Anterior cingulate cortex (tissue), 58 donors: ENCODE data around the gene FAM234A.
A peak's percentile ranks its signal among the peaks of the same experiment; 100 is the strongest.

ENCODE experiments used
- DNase-seq, 58 donors: peaks; one replicate each; lab custom pipeline; 2025; lab: John Stamatoyannopoulos, UW

FAM234A gene

DNA sequence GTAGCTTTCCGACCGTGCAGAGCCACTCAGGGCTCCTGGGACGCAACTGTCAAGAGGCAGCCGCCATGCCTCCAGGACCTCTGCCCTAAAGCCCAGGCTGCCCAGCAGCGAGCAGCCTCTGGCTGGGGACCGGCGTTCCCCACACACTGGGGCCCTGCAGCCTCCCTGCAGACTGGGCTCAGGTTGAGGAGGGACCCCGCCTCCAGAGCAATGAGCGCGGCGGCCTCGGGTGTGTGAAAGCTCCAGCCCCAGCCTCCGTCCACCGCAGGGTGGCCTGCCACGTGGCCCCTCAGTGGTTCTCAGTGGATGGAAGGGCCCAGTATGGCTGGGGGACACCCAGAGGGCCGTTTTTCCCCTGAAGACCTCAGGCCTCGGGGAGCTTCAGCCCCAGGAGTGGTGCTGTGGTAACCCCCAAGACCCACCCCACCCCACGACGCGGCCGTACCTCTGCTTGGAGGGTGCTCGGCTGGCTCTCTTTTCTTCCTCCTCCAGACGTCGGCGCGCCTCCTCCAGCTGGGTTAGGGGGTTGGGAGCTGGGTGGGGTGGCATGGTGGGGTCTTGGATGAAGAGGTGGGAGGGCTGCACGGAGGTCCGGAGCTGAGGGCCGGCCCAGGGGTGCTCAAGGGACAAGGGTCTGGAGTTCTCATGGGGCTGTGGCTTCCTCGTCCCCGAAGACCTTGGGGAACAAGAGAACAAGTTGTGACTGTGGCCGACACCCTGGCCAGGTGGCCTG is 58.6 kb downstream of the FAM234A start:
- DNase-seq, result no peak

DNA sequence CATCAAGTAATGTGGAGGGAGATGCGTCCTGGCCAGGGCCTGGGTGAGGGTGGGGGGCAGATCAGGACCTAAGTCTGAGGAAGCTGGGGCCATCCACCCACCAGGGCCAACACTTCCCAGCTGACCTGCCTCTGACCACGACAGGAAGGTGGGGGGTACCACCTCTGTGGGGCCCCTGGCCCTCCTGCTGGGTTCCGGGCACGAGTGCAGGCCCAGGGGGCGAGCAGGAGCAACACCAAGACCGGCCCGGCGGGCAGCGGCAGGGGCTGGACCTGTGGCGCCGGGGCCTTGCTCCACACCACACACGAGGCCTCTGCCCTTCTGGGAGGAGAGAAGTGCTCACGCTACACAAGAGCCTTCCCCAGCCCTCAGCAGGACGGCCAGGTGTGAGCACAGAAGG is 61.7 kb downstream of the FAM234A start:
- no peak for DNase-seq

GRCh38 chr16:296806-297510 is 62.3 kb downstream of the FAM234A start:
- no peak for DNase-seq

DNA sequence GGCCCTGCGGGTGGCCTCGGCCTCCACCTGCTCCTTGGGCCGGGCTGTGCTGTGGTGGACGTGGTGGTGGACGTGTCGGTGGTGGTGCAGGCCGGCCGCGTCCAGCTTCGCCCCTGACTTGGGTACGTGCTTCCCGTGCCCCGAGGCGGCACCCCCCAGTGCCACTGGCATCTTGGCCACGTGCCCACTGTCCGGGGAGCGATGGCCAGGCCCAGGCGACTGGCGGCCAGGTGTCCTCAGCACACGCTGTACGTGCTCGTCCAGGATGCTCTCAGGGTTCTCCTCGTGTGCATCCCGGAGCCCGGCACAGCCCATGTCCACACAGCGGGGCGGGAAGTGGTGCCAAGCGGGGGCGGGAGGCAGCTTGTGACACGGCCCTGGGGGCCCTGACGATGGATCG is 63.2 kb downstream of the FAM234A start:
- DNase-seq, result no peak

- DNase-seq, result no peak
Observed at GRCh38 chr16:301235-301634, 66.6 kb downstream of the FAM234A start.

- DNase-seq, result no peak
Observed at GRCh38 chr16:301950-302349, 67.3 kb downstream of the FAM234A start.

DNA sequence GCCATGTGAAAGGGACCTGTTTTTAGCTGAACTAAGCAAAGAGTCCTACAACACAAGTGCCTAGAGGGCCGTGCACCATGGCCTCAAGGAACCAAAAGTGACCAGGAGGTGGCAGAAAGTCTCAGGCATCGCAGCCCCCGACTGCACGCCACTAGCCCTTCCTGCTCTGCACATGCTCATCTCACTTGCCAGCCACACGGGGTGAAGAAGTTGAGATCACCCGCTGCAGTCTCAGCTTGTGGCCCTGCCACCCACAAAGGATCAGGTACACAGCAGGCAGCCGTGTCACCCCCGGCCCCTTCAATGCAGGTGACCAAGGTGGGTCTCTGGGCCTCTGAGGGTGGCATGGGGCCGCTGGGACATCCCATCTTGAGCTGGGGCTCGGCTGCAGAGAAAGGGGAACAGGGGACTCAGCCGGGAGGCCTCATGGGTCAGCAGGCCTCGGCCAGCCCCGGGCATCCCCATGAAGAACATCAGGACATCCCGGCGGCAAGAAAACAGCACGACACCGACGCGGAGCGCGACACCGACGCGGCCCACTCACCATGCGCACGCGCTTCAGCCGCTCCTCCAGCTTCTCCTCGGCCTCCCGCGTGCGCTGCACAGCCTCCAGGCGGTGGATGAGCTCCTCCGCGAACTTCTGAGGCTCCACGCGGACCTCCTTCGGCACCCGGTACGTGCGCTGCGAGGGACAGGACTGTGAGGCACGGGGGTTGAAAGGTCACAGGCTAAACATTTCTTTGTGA is 69.3 kb downstream of the FAM234A start:
- DNase-seq, result no peak

DNA sequence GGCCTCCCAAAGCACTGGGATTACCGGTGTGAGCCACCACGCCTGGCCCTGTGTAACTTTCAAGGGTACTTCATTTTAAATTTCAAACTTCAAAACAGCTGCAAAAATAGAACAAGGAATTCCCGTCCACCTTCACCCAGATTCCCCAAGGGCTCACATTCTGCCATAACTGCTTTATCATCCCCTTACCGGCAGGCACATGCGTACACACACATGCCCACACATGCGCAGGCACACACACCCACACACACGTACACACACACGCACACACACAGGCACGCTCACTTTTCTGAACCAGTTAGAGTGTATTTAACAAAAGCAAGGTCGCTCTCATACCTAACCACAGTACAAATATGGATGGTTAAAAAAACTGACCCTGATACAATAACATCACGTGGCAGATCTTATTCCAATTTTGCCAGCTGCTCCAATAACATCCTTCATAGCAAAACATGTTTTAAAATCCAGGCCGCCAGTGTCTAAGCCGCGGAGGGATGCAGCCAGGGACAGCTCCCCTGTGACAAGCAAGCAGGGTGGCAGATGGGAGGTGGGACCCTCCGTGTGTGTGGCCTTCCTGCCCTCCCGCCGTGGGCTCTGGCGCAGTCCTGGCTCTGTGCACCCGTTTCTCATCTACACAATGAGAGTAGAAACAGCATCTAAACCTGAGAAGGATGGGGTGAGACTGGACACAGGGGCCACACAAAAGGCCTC is 71.5 kb downstream of the FAM234A start:
- DNase-seq, result peak in 3 of 58 donors; percentile 8 to 28 (median 17)

- DNase-seq, result peak in 24 of 58 donors; percentile 5 to 76 (median 36)
Observed at GRCh38 chr16:306911-307370, 72.3 kb downstream of the FAM234A start.

DNA sequence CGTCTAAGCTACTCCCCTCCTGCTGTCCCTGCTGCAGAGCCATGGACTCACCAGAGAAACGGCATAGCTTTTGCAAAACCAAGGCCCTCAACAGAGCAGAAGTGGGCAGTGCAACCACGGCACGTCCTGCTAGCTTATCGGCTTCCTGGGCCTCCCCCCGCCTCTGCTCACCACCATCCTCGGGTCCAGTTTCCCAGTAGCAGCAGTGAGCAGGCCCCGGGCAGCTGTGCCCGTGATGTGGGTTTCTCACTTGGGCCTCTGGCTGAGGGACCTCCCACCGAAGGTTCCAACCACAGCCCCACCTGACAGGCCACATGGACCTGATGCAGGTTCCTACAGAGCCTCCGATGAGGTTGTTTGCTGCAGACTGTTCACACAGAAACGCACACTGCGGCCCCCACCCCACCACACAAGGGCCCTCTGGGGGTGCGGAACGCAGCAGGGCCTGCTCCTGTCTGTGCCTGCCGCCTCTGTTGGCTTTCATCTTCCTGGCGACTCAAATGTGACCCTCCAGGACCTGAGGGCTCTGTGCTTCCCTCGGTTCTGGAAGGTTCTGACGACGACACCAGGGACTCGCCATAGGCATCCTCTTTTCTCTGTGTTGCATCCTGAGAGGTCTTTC is 73.2 kb downstream of the FAM234A start:
- DNase-seq, result no peak

DNA sequence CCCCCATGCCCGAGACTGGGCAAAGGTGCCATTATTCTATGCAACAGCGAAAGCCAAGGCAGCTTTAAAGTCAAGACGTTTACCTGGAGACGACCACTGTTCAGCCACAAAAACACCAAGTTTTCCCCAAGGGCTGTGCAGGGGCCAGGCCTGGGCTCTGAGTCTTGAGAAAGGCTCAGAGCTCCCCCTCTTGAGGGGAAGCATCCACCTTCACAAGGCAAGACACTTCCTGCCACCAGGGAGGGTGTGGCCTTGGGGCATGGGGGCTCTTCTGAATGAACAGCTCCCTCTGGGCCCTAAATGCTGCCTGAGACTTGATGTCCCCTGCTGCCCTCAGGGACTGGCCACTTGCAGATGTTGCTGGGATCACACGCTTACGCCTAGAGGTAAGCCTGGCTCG is 74.9 kb downstream of the FAM234A start:
- no peak for DNase-seq

GRCh38 chr16:311725-312124 is 77.1 kb downstream of the FAM234A start:
- no peak for DNase-seq

- DNase-seq, result no peak
Observed at GRCh38 chr16:314351-314750, 79.7 kb downstream of the FAM234A start.

GRCh38 chr16:314795-315299 is 80.2 kb downstream of the FAM234A start:
- peak in 4 of 58 donors; percentile 16 to 39 (median 32) for DNase-seq
